AG10803 (cell line): Measurements from ENCODE around the gene BCL2L12.

Source experiments
- DNase-seq: peaks from one replicate; pipeline ENCODE4 v3.0.0; 2010; ENCODE audit warnings: low read depth
- H3K4me3 ChIP-seq: 2 replicates; pipeline ENCODE4 v1.5.1; 2011; ENCODE audit warnings: mild to moderate bottlenecking, low read length, control low read depth
- TF ChIP-seq, protein P1 (sequence below): conservative IDR thresholded peaks from 2 replicates; pipeline ENCODE4 v1.5.1; 2011; ENCODE audit warnings: mild to moderate bottlenecking, low read length, control low read depth, inconsistent platforms

Gene BCL2L12

DNA sequence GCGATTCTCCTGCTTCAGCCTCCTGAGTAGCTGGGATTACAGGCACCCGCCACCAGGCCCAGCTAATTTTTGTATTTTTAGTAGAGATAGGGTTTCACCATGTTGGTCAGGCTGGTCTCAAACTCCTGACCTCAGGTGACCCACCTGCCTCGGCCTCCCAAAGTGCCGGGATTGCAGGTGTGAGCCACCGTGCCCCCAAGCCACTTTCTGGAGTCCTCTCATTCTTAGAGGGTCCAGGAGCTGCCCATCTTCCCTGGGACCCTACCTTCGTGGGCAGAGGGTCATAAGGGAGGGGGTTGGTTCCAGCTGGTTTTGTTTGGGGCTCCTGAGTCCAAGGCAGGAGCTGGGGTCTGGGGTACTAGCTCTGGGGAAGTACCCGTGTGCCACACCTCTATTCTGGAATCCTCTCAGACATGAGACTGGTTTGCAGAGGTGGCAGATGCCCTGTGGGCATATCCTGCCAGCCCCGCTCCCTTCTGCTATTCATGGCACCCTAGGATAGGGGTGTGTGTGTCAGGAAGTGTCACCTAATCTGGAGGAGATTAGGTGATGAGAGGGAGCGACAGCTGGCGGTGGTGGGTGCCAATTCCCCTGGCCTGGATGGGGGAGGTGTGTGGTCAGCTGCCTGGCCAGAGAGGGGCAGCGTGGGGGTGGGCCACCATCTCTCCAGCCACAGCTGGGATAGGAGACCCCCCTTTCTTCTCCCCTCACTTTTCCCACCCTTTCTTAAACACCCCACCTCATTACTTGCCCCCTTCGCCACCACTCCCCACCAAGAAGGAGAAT is 13.4 kb downstream of the BCL2L12 start:
- no peak for DNase-seq
- TF ChIP-seq, protein P1, sequence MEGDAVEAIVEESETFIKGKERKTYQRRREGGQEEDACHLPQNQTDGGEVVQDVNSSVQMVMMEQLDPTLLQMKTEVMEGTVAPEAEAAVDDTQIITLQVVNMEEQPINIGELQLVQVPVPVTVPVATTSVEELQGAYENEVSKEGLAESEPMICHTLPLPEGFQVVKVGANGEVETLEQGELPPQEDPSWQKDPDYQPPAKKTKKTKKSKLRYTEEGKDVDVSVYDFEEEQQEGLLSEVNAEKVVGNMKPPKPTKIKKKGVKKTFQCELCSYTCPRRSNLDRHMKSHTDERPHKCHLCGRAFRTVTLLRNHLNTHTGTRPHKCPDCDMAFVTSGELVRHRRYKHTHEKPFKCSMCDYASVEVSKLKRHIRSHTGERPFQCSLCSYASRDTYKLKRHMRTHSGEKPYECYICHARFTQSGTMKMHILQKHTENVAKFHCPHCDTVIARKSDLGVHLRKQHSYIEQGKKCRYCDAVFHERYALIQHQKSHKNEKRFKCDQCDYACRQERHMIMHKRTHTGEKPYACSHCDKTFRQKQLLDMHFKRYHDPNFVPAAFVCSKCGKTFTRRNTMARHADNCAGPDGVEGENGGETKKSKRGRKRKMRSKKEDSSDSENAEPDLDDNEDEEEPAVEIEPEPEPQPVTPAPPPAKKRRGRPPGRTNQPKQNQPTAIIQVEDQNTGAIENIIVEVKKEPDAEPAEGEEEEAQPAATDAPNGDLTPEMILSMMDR = no peak
- H3K4me3 ChIP-seq = no peak overlapping the region

- no peak overlapping the region for H3K4me3 ChIP-seq
- TF ChIP-seq, protein P1 = no peak
These were observed 14.2 kb downstream of the BCL2L12 start for GRCh38 chr19:49679771-49680413.

DNA sequence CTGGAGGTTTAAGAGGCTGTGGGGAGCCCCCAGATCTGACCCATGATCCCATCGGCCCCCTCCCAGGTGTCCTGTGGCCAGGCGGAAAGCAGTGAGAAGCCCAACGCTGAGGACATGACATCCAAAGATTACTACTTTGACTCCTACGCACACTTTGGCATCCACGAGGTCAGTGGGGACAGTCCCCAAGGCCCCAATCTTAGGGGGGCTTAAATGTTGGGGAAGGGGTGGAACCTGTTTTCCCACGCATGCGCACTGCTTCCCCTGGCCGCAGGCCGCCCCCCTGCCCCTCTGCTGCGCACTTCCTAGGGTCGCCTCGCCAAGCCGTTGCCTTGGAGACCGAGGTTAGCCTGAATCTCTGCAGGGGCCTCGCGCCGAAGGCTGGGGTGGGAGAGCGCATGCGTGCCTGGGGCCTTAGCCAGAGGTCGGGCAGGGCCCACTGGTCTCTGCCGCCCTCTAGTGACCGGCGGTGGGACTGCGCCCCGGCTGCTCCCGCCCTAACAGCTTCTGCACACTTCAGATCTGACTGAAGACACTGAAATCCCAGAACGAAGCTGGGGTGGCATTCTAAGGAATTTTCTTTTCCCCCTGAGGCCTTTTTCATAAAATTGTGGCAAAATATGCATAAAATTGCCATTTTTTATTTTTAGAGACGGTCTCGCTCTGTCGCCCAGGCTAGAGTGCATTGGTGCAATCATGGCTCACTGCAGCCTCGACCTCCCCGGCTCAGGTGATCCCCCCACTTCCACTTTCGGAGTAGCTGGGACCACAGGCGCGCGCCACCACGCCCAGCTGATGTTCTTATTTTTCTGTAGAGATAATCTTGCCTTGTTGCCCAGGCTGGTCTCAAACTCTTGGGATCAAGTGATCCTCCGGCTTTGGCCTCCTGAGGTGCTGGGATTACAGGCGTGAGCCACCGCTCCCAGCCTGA is 15.0 kb downstream of the BCL2L12 start:
- DNase-seq = peak; percentile 77
- peak overlapping the region; percentile 15 for H3K4me3 ChIP-seq
- TF ChIP-seq, protein P1 = peak; percentile 94

More at GRCh38 chr19:49679771-49680413, 14.2 kb downstream of the BCL2L12 start:
- DNase-seq = no peak

GRCh38 chr19:49681830-49682229 is 16.1 kb downstream of the BCL2L12 start:
- TF ChIP-seq, protein P1 = no peak
- no peak for DNase-seq

GRCh38 chr19:49682274-49682673 is 16.5 kb downstream of the BCL2L12 start:
- TF ChIP-seq, protein P1 = no peak
- no peak overlapping the region for H3K4me3 ChIP-seq

More at GRCh38 chr19:49681830-49682229, 16.1 kb downstream of the BCL2L12 start:
- H3K4me3 ChIP-seq = no peak overlapping the region

GRCh38 chr19:49683814-49684250 is 18.1 kb downstream of the BCL2L12 start:
- TF ChIP-seq, protein P1 = no peak
- no peak for DNase-seq
- no peak overlapping the region for H3K4me3 ChIP-seq

More at GRCh38 chr19:49682274-49682673, 16.5 kb downstream of the BCL2L12 start:
- no peak for DNase-seq
